Small intestine (tissue), 7 donors: ENCODE measurements around the gene TEAD1. TPM values are rescaled to one million over a fixed set of nuclear protein-coding genes. Genes with fewer than 3 reads are reported as not detected.

Experiments used
- DNase-seq, 2 donors: peaks; one replicate each; pipeline versions ENCODE4 v3.0.0 to v3.0.0-alpha.2; 2013
- FAIRE-seq: peaks from 2 replicates; lab custom pipeline; 2012; peaks lifted over from hg19 to GRCh38; lab: Jason Lieb, UNC
- H3K27ac ChIP-seq, 3 donors: one replicate each; pipeline ENCODE4 v1.5.1; 2013; ENCODE audit warnings: low read length in 2 of 3, mild to moderate bottlenecking in 2 of 3, control low read depth in 1 of 3, inconsistent platforms in 1 of 3, low read depth in 1 of 3, moderate library complexity in 1 of 3
- H3K27me3 ChIP-seq, 3 donors: one replicate each; pipeline ENCODE4 v1.6.1; 2013; ENCODE audit warnings: low read length in 3 of 3, inconsistent platforms in 1 of 3; ENCODE audit not compliant: control insufficient read depth in 3 of 3, insufficient read depth in 3 of 3
- H3K36me3 ChIP-seq, 3 donors: one replicate each; pipeline ENCODE4 v1.6.1; 2013; ENCODE audit warnings: low read length in 3 of 3, inconsistent platforms in 1 of 3, low read depth in 1 of 3, mild to moderate bottlenecking in 1 of 3, moderate library complexity in 1 of 3; ENCODE audit not compliant: control insufficient read depth in 3 of 3, insufficient read depth in 2 of 3
- H3K4me1 ChIP-seq, 3 donors: one replicate each; pipeline ENCODE4 v1.6.1; 2013; ENCODE audit warnings: low read length in 2 of 3, inconsistent platforms in 1 of 3, low read depth in 1 of 3, mild to moderate bottlenecking in 1 of 3, moderate library complexity in 1 of 3; ENCODE audit not compliant: control insufficient read depth in 3 of 3, insufficient read depth in 2 of 3
- H3K4me3 ChIP-seq, 3 donors: one replicate each; pipeline ENCODE4 v1.5.1; 2013; ENCODE audit warnings: low read length in 3 of 3, control low read depth in 1 of 3, inconsistent platforms in 1 of 3, low read depth in 1 of 3, mild to moderate bottlenecking in 1 of 3, moderate library complexity in 1 of 3
- H3K9me3 ChIP-seq, 2 donors: one replicate each; pipeline ENCODE4 v1.6.1; 2013; ENCODE audit warnings: low read depth in 1 of 2, low read length in 1 of 2; ENCODE audit not compliant: control insufficient read depth in 2 of 2, insufficient read depth in 1 of 2
- WGBS, 3 donors: extraction: QIAGEN DNeasy Blood & Tissue Kit; methylation state at CpG; one replicate each; pipeline ENCODE4 v1.1.7; 2013; 5-methylcytosine and 5-hydroxymethylcytosine counted together
- polyA plus RNA-seq, 4 donors: library from polyadenylated mRNA; stranded (reverse) in 3 of 4; unstranded in 1 of 4; fragments of 200-250 nt in 3 of 4; fragments of 120-200 nt in 1 of 4; gene quantifications; one replicate each; pipeline versions ENCODE4 v1.2.1 to v1.2.3, GENCODE V29; 2013
- donor health status: healthy with polysubstance abuse.
- donor health status: control.
- donor health status: control.
- donor health status: Bipolar disorder and iron deficiency.
- donor health status: healthy.

The TEAD1 gene
- polyA plus RNA-seq, 4 donors = 3.2 to 29.3 (median 7.6) TPM

DNA sequence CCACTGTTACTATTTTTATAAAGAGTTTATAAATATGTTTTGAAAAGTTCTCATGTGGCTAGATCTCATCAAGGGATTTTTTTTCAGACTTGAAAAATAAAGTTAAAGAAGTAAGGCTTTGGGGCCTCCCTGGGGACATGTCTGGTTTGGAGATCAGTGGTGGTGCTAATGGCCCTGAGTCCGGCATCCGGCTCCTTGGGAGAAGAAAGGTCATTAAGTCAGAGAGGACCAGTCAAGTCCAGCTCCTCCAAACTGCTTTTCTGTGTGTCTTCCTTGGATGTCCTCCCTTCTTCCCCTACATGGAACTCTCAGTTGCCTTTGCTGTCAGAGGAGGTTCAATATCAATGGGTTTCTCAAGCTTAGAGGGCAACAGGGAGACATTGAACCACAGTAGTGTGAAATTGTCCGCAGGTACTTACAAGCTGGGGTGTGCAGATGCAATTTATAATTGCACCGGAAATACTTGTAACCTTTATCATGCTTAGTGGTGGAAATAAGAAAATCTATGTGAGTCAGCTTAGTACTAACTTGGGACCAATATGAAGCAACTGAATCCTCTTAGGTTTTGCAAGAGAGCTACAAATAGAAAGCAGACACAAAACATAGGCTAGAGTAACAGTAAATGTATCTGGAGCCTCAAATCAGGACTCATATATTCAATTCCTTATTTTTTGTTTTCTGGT lies 144.3 kb downstream of the TEAD1 start:
- H3K9me3 ChIP-seq = no peaks in the 10 kb centered on the region
- peaks cover 0 to 9% (median 2%) of the 10 kb centered on the region in 3 donors for H3K36me3 ChIP-seq
- H3K27me3 ChIP-seq = no peaks in the 10 kb centered on the region
- no peak overlapping the region for H3K4me3 ChIP-seq
- 89 to 93% (median 92%) methylated on average over 4 of the region's 4 CpGs for WGBS, 3 donors
- no peak for DNase-seq
- peaks cover 4 to 28% (median 14%) of the 10 kb centered on the region in 3 donors for H3K4me1 ChIP-seq
- no peak for FAIRE-seq
- H3K27ac ChIP-seq = no peak overlapping the region

GRCh38 chr11:12822392-12823022 lies 148.3 kb downstream of the TEAD1 start:
- DNase-seq = no peak
- Histone ChIP-seq H3K4me1 (peaks cover 6 to 33% (median 7%) of the 10 kb centered on the region in 3 donors), H3K36me3 (peaks cover 0 to 2% (median 2%) of the 10 kb centered on the region in 3 donors), H3K9me3 (no peaks in the 10 kb centered on the region), H3K4me3 (no peak overlapping the region), H3K27ac (no peak overlapping the region), H3K27me3 (no peaks in the 10 kb centered on the region)
- no peak for FAIRE-seq
- WGBS, 3 donors = 56 to 82% (median 79%) methylated on average over 4 of the region's 4 CpGs

DNA sequence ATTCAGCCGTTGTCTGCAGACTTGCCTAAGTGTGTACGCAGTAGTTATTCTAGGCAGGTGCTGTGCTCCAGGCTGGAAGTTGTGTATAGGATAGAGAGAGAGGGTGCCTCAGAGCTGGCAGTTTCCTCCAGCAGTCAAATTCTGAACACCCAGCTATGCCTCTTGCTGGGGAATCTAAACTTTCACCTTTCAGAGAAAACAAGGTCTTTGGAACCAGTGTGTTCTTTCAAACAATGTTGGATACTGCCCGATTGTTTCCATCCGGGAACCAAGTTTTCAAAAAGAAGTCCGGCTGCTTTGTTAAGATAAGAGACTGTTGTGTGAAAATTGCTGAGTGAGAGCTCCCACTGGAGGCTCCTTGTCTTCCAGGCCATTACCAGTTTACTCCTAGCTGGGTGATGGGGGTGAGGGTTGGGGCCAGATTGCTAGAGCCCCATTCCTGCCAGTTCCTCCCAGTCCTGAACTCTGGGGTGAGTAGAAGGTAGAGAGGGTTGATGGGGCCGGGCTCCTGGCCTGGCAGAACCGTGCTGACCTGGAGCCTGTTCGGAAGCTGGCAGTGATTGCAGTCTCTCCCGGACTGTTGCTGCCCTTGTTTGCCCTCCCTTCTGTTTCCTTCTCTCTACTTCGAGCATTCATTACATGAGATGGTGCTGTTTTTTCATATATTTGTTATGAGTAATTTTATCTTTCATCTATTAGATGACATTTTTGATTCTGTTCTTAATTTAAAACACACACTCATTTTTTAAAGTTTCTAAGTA lies 150.2 kb downstream of the TEAD1 start:
- Histone ChIP-seq H3K4me1 (peaks cover 5 to 44% (median 9%) of the 10 kb centered on the region in 3 donors), H3K27ac (peak overlapping the region in 2 of 3 donors; percentile 53 to 68), H3K9me3 (no peaks in the 10 kb centered on the region), H3K27me3 (no peaks in the 10 kb centered on the region), H3K36me3 (peaks cover 0 to 2% (median 0%) of the 10 kb centered on the region in 3 donors), H3K4me3 (no peak overlapping the region)
- DNase-seq (peak; percentile 54 to 65), FAIRE-seq (no peak)
- WGBS, 3 donors = 13 to 41% (median 22%) methylated on average over 10 of the region's 10 CpGs

- 65 to 81% (median 67%) methylated on average over 2 of the region's 2 CpGs for WGBS, 3 donors
- Histone ChIP-seq H3K27me3 (no peaks in the 10 kb centered on the region), H3K27ac (no peak overlapping the region), H3K4me1 (peaks cover 5 to 51% (median 9%) of the 10 kb centered on the region in 3 donors), H3K9me3 (no peaks in the 10 kb centered on the region), H3K4me3 (no peak overlapping the region), H3K36me3 (no peaks in the 10 kb centered on the region)
- DNase-seq (no peak), FAIRE-seq (no peak)
Observed at GRCh38 chr11:12826441-12826840, 152.2 kb downstream of the TEAD1 start.

GRCh38 chr11:12827369-12827768 lies 153.1 kb downstream of the TEAD1 start:
- H3K4me1 ChIP-seq = peaks cover 4 to 50% (median 7%) of the 10 kb centered on the region in 3 donors
- no peak for DNase-seq
- no peaks in the 10 kb centered on the region for H3K9me3 ChIP-seq
- no peak for FAIRE-seq
- peak overlapping the region in 1 of 3 donors; percentile 28 for H3K4me3 ChIP-seq
- no peaks in the 10 kb centered on the region for H3K27me3 ChIP-seq
- H3K36me3 ChIP-seq = no peaks in the 10 kb centered on the region
- H3K27ac ChIP-seq = peak overlapping the region; percentile 72 to 84 (median 76)
- 13 to 43% (median 22%) methylated on average over 1 of the region's 1 CpG for WGBS, 3 donors

DNA sequence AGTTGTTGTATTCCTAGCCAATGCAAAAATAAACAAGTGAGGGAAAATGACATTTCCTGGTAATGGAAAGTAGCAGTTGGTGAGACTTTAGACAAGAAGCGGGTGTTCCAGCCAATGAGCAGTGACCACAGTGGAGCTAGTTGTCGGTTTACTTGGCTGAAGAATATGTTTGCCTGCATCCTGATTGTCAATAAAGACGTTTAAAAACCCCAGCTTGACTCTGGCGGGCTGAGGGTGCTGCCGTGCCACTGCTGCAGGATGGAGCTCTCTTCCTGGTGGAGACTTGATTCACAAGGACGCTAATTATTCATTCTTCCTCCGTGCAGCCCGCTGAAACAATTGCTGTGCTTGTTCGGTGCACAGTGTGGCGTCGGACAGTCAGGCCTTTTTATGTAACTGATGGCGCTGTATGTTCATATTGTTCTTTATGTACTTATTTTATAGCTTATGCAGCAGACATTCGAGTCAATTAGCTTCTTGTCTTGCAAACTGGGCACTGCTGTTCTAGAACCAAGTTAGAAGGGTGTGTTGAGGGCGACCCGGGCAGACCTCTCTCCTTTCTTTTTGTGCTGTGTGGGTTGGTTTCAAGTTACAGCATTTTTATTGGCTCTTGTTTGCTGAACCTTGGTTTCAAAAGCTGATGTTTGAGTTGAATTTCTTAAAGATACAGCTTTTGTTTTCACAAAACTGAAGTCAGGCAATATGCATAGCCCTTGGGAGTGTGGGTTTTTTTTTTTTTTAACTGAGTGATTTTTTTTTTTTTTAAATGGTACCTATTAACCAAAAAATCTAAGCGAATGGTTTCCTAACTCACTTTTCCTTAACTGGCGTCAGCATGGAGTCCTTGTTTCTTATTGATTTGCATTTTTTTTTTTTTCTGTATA lies 153.9 kb downstream of the TEAD1 start:
- peaks cover 2 to 46% (median 5%) of the 10 kb centered on the region in 3 donors for H3K4me1 ChIP-seq
- H3K27ac ChIP-seq = peak overlapping the region; percentile 72 to 84 (median 76)

DNA sequence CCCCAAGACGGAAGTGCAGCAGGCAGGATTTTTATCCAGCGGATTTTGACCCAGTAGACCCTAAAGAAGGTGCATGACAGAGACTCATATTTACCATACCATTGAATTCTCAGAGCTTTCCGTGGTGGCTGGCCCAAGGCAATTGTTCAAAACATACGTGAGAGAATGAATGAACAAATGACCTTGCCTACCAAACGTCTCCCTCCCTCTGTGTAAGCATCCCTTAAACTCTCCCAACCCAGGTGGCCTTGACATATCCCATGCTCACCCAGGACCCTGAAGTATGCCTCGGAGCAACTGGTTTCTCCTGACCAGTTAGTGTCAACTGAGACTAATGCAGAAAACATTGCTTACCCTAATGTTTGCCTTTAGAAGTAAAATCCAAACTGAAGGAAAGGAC lies 154.9 kb downstream of the TEAD1 start:
- no peaks in the 10 kb centered on the region for H3K27me3 ChIP-seq
- no peaks in the 10 kb centered on the region for H3K9me3 ChIP-seq
- peaks cover under 1 to 37% (median 7%) of the 10 kb centered on the region in 3 donors for H3K4me1 ChIP-seq
- no peak for DNase-seq
- no peaks in the 10 kb centered on the region for H3K36me3 ChIP-seq
- peak overlapping the region in 2 of 3 donors; percentile 29 to 76 for H3K27ac ChIP-seq
- no peak for FAIRE-seq
- 21 to 27% (median 26%) methylated on average over 6 of the region's 6 CpGs for WGBS, 3 donors
- H3K4me3 ChIP-seq = no peak overlapping the region

More for the DNA sequence above, 153.9 kb downstream of the TEAD1 start:
- no peaks in the 10 kb centered on the region for H3K36me3 ChIP-seq
- DNase-seq (peak; percentile 74 to 85), FAIRE-seq (no peak)
- no peaks in the 10 kb centered on the region for H3K9me3 ChIP-seq
- no peaks in the 10 kb centered on the region for H3K27me3 ChIP-seq
- WGBS, 3 donors = 2 to 6% (median 4%) methylated on average over 17 of the region's 17 CpGs
- peak overlapping the region in 2 of 3 donors; percentile 28 to 38 for H3K4me3 ChIP-seq
